ENCODE measurements around the gene ZNF101. TPM values are rescaled to one million over a fixed set of nuclear protein-coding genes. Genes with fewer than 3 reads are reported as not detected.
A peak's percentile ranks its signal among the peaks of the same experiment; 100 is the strongest.

Gene ZNF101
- total RNA-seq, 1 donor = 94.2 TPM

GRCh38 chr19:19651076-19651475 is 17.6 kb upstream of the ZNF101 start:
- no peak overlapping the region for H3K4me3 ChIP-seq (ENCODE audit: low read length)
- no peaks in the 10 kb centered on the region for H3K27me3 ChIP-seq (ENCODE audit: insufficient read depth, low read length)
- H3K4me1 ChIP-seq (ENCODE audit: insufficient read depth, low read length) = no peaks in the 10 kb centered on the region
- H3K9me3 ChIP-seq (ENCODE audit: low read depth, low read length) = no peaks in the 10 kb centered on the region

GRCh38 chr19:19652482-19653295 is 15.9 kb upstream of the ZNF101 start:
- no peak overlapping the region for H3K4me3 ChIP-seq (ENCODE audit: low read length)
- no peaks in the 10 kb centered on the region for H3K27me3 ChIP-seq (ENCODE audit: insufficient read depth, low read length)
- H3K4me1 ChIP-seq (ENCODE audit: insufficient read depth, low read length) = no peaks in the 10 kb centered on the region
- no peaks in the 10 kb centered on the region for H3K9me3 ChIP-seq (ENCODE audit: low read depth, low read length)

- Histone ChIP-seq H3K4me3 (ENCODE audit: low read length) (no peak overlapping the region), H3K9me3 (ENCODE audit: low read depth, low read length) (no peaks in the 10 kb centered on the region), H3K4me1 (ENCODE audit: insufficient read depth, low read length) (no peaks in the 10 kb centered on the region), H3K27me3 (ENCODE audit: insufficient read depth, low read length) (no peaks in the 10 kb centered on the region)
These were observed 15.0 kb upstream of the ZNF101 start for GRCh38 chr19:19653597-19654147.

GRCh38 chr19:19654441-19654840 is 14.2 kb upstream of the ZNF101 start:
- no peak overlapping the region for H3K4me3 ChIP-seq (ENCODE audit: low read length)
- H3K9me3 ChIP-seq (ENCODE audit: low read depth, low read length) = no peaks in the 10 kb centered on the region
- H3K27me3 ChIP-seq (ENCODE audit: insufficient read depth, low read length) = no peaks in the 10 kb centered on the region
- no peaks in the 10 kb centered on the region for H3K4me1 ChIP-seq (ENCODE audit: insufficient read depth, low read length)

GRCh38 chr19:19655051-19655594 is 13.5 kb upstream of the ZNF101 start:
- no peaks in the 10 kb centered on the region for H3K27me3 ChIP-seq (ENCODE audit: insufficient read depth, low read length)
- no peak overlapping the region for H3K4me3 ChIP-seq (ENCODE audit: low read length)
- no peaks in the 10 kb centered on the region for H3K9me3 ChIP-seq (ENCODE audit: low read depth, low read length)
- H3K4me1 ChIP-seq (ENCODE audit: insufficient read depth, low read length) = no peaks in the 10 kb centered on the region

- H3K4me1 ChIP-seq (ENCODE audit: insufficient read depth, low read length) = no peaks in the 10 kb centered on the region
- H3K9me3 ChIP-seq (ENCODE audit: low read depth, low read length) = no peaks in the 10 kb centered on the region
- no peak overlapping the region for H3K4me3 ChIP-seq (ENCODE audit: low read length)
- H3K27me3 ChIP-seq (ENCODE audit: insufficient read depth, low read length) = no peaks in the 10 kb centered on the region
These were observed 12.8 kb upstream of the ZNF101 start for GRCh38 chr19:19655641-19656343.

- Histone ChIP-seq H3K27me3 (ENCODE audit: insufficient read depth, low read length) (no peaks in the 10 kb centered on the region), H3K4me1 (ENCODE audit: insufficient read depth, low read length) (peaks cover 9% of the 10 kb centered on the region), H3K9me3 (ENCODE audit: low read depth, low read length) (no peaks in the 10 kb centered on the region), H3K4me3 (ENCODE audit: low read length) (no peak overlapping the region)
These were observed 11.9 kb upstream of the ZNF101 start for GRCh38 chr19:19656451-19657396.

- no peak overlapping the region for H3K4me3 ChIP-seq (ENCODE audit: low read length)
- H3K9me3 ChIP-seq (ENCODE audit: low read depth, low read length) = no peaks in the 10 kb centered on the region
- no peaks in the 10 kb centered on the region for H3K27me3 ChIP-seq (ENCODE audit: insufficient read depth, low read length)
- peaks cover 15% of the 10 kb centered on the region for H3K4me1 ChIP-seq (ENCODE audit: insufficient read depth, low read length)
These were observed 11.2 kb upstream of the ZNF101 start for GRCh38 chr19:19657397-19657783.

- Histone ChIP-seq H3K27me3 (ENCODE audit: insufficient read depth, low read length) (no peaks in the 10 kb centered on the region), H3K9me3 (ENCODE audit: low read depth, low read length) (no peaks in the 10 kb centered on the region), H3K4me3 (ENCODE audit: low read length) (no peak overlapping the region), H3K4me1 (ENCODE audit: insufficient read depth, low read length) (peaks cover 29% of the 10 kb centered on the region)
These were observed 8.9 kb upstream of the ZNF101 start for GRCh38 chr19:19659646-19660245.

GRCh38 chr19:19661141-19661674 is 7.4 kb upstream of the ZNF101 start:
- Histone ChIP-seq H3K9me3 (ENCODE audit: low read depth, low read length) (no peaks in the 10 kb centered on the region), H3K27me3 (ENCODE audit: insufficient read depth, low read length) (no peaks in the 10 kb centered on the region), H3K4me3 (ENCODE audit: low read length) (no peak overlapping the region), H3K4me1 (ENCODE audit: insufficient read depth, low read length) (peaks cover 33% of the 10 kb centered on the region)

- Histone ChIP-seq H3K4me1 (ENCODE audit: insufficient read depth, low read length) (peaks cover 33% of the 10 kb centered on the region), H3K9me3 (ENCODE audit: low read depth, low read length) (no peaks in the 10 kb centered on the region), H3K4me3 (ENCODE audit: low read length) (no peak overlapping the region), H3K27me3 (ENCODE audit: insufficient read depth, low read length) (no peaks in the 10 kb centered on the region)
These were observed 6.9 kb upstream of the ZNF101 start for GRCh38 chr19:19661675-19662251.

- peaks cover 35% of the 10 kb centered on the region for H3K4me1 ChIP-seq (ENCODE audit: insufficient read depth, low read length)
- H3K27me3 ChIP-seq (ENCODE audit: insufficient read depth, low read length) = no peaks in the 10 kb centered on the region
- H3K4me3 ChIP-seq (ENCODE audit: low read length) = peak overlapping the region; percentile 92
- H3K9me3 ChIP-seq (ENCODE audit: low read depth, low read length) = no peaks in the 10 kb centered on the region
These were observed 6.3 kb upstream of the ZNF101 start for GRCh38 chr19:19662344-19662743.

- Histone ChIP-seq H3K4me1 (ENCODE audit: insufficient read depth, low read length) (peaks cover 40% of the 10 kb centered on the region), H3K4me3 (ENCODE audit: low read length) (peak overlapping the region; percentile 92), H3K9me3 (ENCODE audit: low read depth, low read length) (no peaks in the 10 kb centered on the region), H3K27me3 (ENCODE audit: insufficient read depth, low read length) (no peaks in the 10 kb centered on the region)
These were observed 5.8 kb upstream of the ZNF101 start for GRCh38 chr19:19662871-19663255.
